ENCODE results near the gene WEE1.

Gene WEE1

GRCh38 chr11:9624448-9624847 lies 51.0 kb downstream of the WEE1 start:
- Mint-ChIP-seq H3K27me3 (peaks cover 26% of the 10 kb centered on the region), H3K4me3 (no peak overlapping the region), H3K4me1 (no peaks in the 10 kb centered on the region), H3K27ac (ENCODE audit: low read depth) (no peak overlapping the region), H3K9me3 (no peaks in the 10 kb centered on the region), H3K36me3 (ENCODE audit: insufficient read depth) (no peaks in the 10 kb centered on the region)
- ATAC-seq (replicated peaks; ENCODE audit: extremely low read depth, poor library complexity, severe bottlenecking) (no peak), DNase-seq (ENCODE audit: low spot score in 2 of 2) (no peak)

GRCh38 chr11:9625162-9625561 lies 51.7 kb downstream of the WEE1 start:
- Mint-ChIP-seq H3K36me3 (ENCODE audit: insufficient read depth) (no peaks in the 10 kb centered on the region), H3K27ac (ENCODE audit: low read depth) (no peak overlapping the region), H3K4me3 (no peak overlapping the region), H3K9me3 (no peaks in the 10 kb centered on the region), H3K27me3 (peaks cover 32% of the 10 kb centered on the region), H3K4me1 (no peaks in the 10 kb centered on the region)
- ATAC-seq (replicated peaks; ENCODE audit: extremely low read depth, poor library complexity, severe bottlenecking) (no peak), DNase-seq (ENCODE audit: low spot score in 2 of 2) (no peak)

GRCh38 chr11:9625728-9626127 lies 52.3 kb downstream of the WEE1 start:
- no peaks in the 10 kb centered on the region for H3K4me1 Mint-ChIP-seq
- H3K27ac Mint-ChIP-seq (ENCODE audit: low read depth) = no peak overlapping the region
- H3K4me3 Mint-ChIP-seq = no peak overlapping the region

GRCh38 chr11:9626496-9627394 lies 53.3 kb downstream of the WEE1 start:
- DNase-seq (ENCODE audit: low spot score in 2 of 2) (no peak), ATAC-seq (replicated peaks; ENCODE audit: extremely low read depth, poor library complexity, severe bottlenecking) (no peak)
- no peaks in the 10 kb centered on the region for H3K4me1 Mint-ChIP-seq
- no peak overlapping the region for H3K27ac Mint-ChIP-seq (ENCODE audit: low read depth)
- peaks cover 32% of the 10 kb centered on the region for H3K27me3 Mint-ChIP-seq
- H3K4me3 Mint-ChIP-seq = no peak overlapping the region
- H3K9me3 Mint-ChIP-seq = no peaks in the 10 kb centered on the region
- H3K36me3 Mint-ChIP-seq (ENCODE audit: insufficient read depth) = no peaks in the 10 kb centered on the region

More at GRCh38 chr11:9625728-9626127, 52.3 kb downstream of the WEE1 start:
- Mint-ChIP-seq H3K9me3 (no peaks in the 10 kb centered on the region), H3K27me3 (peaks cover 32% of the 10 kb centered on the region), H3K36me3 (ENCODE audit: insufficient read depth) (no peaks in the 10 kb centered on the region)
- ATAC-seq (replicated peaks; ENCODE audit: extremely low read depth, poor library complexity, severe bottlenecking) (no peak), DNase-seq (ENCODE audit: low spot score in 2 of 2) (no peak)

- no peaks in the 10 kb centered on the region for H3K9me3 Mint-ChIP-seq
- ATAC-seq (replicated peaks; ENCODE audit: extremely low read depth, poor library complexity, severe bottlenecking) (no peak), DNase-seq (ENCODE audit: low spot score in 2 of 2) (no peak)
- H3K36me3 Mint-ChIP-seq (ENCODE audit: insufficient read depth) = no peaks in the 10 kb centered on the region
- no peak overlapping the region for H3K27ac Mint-ChIP-seq (ENCODE audit: low read depth)
- no peaks in the 10 kb centered on the region for H3K4me1 Mint-ChIP-seq
- H3K27me3 Mint-ChIP-seq = peaks cover 32% of the 10 kb centered on the region
- H3K4me3 Mint-ChIP-seq = no peak overlapping the region
Measured at GRCh38 chr11:9629064-9629463, 55.6 kb downstream of the WEE1 start.

GRCh38 chr11:9633679-9634078 lies 60.2 kb downstream of the WEE1 start:
- no peaks in the 10 kb centered on the region for H3K36me3 Mint-ChIP-seq (ENCODE audit: insufficient read depth)
- ATAC-seq (replicated peaks; ENCODE audit: extremely low read depth, poor library complexity, severe bottlenecking) (no peak), DNase-seq (ENCODE audit: low spot score in 2 of 2) (no peak)
- no peak overlapping the region for H3K4me3 Mint-ChIP-seq
- no peaks in the 10 kb centered on the region for H3K9me3 Mint-ChIP-seq
- H3K27me3 Mint-ChIP-seq = peaks cover 13% of the 10 kb centered on the region
- H3K4me1 Mint-ChIP-seq = no peaks in the 10 kb centered on the region
- no peak overlapping the region for H3K27ac Mint-ChIP-seq (ENCODE audit: low read depth)

- H3K27me3 Mint-ChIP-seq = peaks cover 7% of the 10 kb centered on the region
- DNase-seq (ENCODE audit: low spot score in 2 of 2) (no peak), ATAC-seq (replicated peaks; ENCODE audit: extremely low read depth, poor library complexity, severe bottlenecking) (no peak)
- no peaks in the 10 kb centered on the region for H3K9me3 Mint-ChIP-seq
- H3K27ac Mint-ChIP-seq (ENCODE audit: low read depth) = no peak overlapping the region
- H3K36me3 Mint-ChIP-seq (ENCODE audit: insufficient read depth) = no peaks in the 10 kb centered on the region
- H3K4me3 Mint-ChIP-seq = no peak overlapping the region
- H3K4me1 Mint-ChIP-seq = no peaks in the 10 kb centered on the region
Measured at GRCh38 chr11:9636691-9637090, 63.2 kb downstream of the WEE1 start.

- Mint-ChIP-seq H3K4me1 (no peaks in the 10 kb centered on the region), H3K9me3 (no peaks in the 10 kb centered on the region), H3K4me3 (no peak overlapping the region), H3K27me3 (peaks cover 7% of the 10 kb centered on the region), H3K27ac (ENCODE audit: low read depth) (no peak overlapping the region), H3K36me3 (ENCODE audit: insufficient read depth) (no peaks in the 10 kb centered on the region)
- DNase-seq (ENCODE audit: low spot score in 2 of 2) (no peak), ATAC-seq (replicated peaks; ENCODE audit: extremely low read depth, poor library complexity, severe bottlenecking) (no peak)
Measured at GRCh38 chr11:9639099-9639498, 65.6 kb downstream of the WEE1 start.

Data from central memory CD8-positive, alpha-beta T cell (primary cell).